ENCODE measurements around the gene RNF26.
"Not testable (repeated sequence)": the region's sequence is repeated elsewhere in the genome, so short reads cannot be mapped to it uniquely, and the experiment has no call there.

Gene RNF26

GRCh38 chr11:119371778-119372182 lies 37.5 kb downstream of the RNF26 start:
- no peak for DNase-seq (ENCODE audit: low read depth)

GRCh38 chr11:119372260-119373058 lies 38.1 kb downstream of the RNF26 start:
- no peak for DNase-seq (ENCODE audit: low read depth)

GRCh38 chr11:119373059-119373920 lies 39.0 kb downstream of the RNF26 start:
- no peak for DNase-seq (ENCODE audit: low read depth)

GRCh38 chr11:119373921-119374631 lies 39.7 kb downstream of the RNF26 start:
- no peak for DNase-seq (ENCODE audit: low read depth)

- DNase-seq (ENCODE audit: low read depth): no peak
Measured at GRCh38 chr11:119374632-119375336, 40.5 kb downstream of the RNF26 start.

GRCh38 chr11:119375337-119376196 lies 41.2 kb downstream of the RNF26 start:
- DNase-seq (ENCODE audit: low read depth): no peak

- no peak for DNase-seq (ENCODE audit: low read depth)
Measured at GRCh38 chr11:119376197-119376847, 42.0 kb downstream of the RNF26 start.

GRCh38 chr11:119377112-119377901 lies 43.0 kb downstream of the RNF26 start:
- DNase-seq (ENCODE audit: low read depth): no peak

GRCh38 chr11:119377961-119378667 lies 43.8 kb downstream of the RNF26 start:
- no peak for DNase-seq (ENCODE audit: low read depth)

- no peak for DNase-seq (ENCODE audit: low read depth)
Measured at GRCh38 chr11:119378851-119379465, 44.6 kb downstream of the RNF26 start.

- no peak for DNase-seq (ENCODE audit: low read depth)
Measured at GRCh38 chr11:119380160-119380826, 46.0 kb downstream of the RNF26 start.

- DNase-seq (ENCODE audit: low read depth): no peak
Measured at GRCh38 chr11:119380827-119381180, 46.5 kb downstream of the RNF26 start.

GRCh38 chr11:119381181-119381988 lies 47.1 kb downstream of the RNF26 start, which contains the start of gene USP2:
Gene USP2 (minus strand): TSS chr11:119381690. CDS start chr11:119373480, 8,210 bp downstream.
- peak; percentile 87 for DNase-seq (ENCODE audit: low read depth)

- DNase-seq (ENCODE audit: low read depth): no peak
Measured at GRCh38 chr11:119382101-119382500, 47.8 kb downstream of the RNF26 start.

GRCh38 chr11:119382513-119382912 lies 48.2 kb downstream of the RNF26 start:
- not testable (repeated sequence) for DNase-seq (ENCODE audit: low read depth)

GRCh38 chr11:119384332-119384731 lies 50.0 kb downstream of the RNF26 start:
- DNase-seq (ENCODE audit: low read depth): no peak
